HG02973 (cell line): ENCODE results near the gene PALLD.

ENCODE experiments used
- ATAC-seq: cut with Tn5 transposase; IDR thresholded peaks from one replicate; pipeline ENCODE4 v1.9.1; 2021; ENCODE audit warnings: moderate library complexity; ENCODE audit not compliant: unreplicated experiment

The PALLD gene

DNA sequence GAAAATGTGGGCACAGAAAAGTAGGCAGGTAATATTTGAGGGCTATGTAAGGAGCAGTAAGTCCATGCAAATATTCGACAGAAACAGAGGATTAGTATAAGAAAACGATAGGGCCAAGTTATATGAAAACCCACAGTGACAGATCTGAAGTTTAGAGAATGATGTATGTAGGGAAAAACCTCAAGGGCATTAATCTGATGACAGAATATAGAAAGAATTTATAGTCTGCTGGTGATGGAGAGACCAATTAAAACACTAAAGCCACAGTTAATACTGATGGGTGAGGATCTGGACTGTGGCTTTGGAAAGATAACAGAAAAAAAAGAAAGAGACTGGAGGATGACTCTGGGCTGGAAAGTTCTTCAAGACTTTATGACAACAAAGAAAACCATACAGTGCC is 169.7 kb downstream of the PALLD start:
- ATAC-seq, result no peak

DNA sequence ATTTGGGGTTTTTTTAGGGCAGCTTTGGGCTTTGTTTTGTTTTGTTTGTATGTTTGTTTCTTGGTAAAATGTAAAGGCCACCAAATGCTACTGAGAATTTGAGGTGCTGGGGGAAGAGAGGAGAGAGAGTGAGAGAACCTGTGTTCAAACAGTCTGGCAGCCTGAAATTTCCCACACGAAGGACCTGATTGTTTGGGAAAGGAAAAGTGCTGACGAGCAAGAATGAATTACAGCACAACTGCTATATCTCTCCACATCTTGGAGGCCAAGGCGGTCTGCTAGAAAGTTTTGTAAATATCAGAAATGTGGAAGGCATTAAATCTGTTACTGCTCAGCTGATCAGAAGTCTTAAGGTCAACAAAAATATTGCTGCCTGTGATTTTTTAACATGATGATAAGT is 170.5 kb downstream of the PALLD start:
- no peak for ATAC-seq

DNA sequence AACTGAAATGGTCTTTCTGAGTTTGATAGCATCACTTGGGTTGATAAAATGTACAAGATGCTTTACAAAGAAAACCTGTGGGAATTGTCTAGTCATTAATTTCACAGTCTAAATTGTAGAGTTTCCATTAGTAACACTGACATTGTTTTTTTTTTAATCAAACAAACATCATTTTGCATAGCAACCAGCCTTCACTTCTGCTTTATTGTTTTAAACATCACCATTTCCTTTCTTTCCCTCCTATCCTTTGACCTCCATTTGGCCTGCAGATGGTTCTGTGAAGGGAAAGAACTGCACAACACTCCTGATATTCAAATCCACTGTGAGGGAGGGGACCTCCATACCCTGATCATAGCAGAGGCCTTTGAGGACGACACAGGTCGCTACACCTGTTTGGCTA is 171.1 kb downstream of the PALLD start:
- ATAC-seq, result no peak

DNA sequence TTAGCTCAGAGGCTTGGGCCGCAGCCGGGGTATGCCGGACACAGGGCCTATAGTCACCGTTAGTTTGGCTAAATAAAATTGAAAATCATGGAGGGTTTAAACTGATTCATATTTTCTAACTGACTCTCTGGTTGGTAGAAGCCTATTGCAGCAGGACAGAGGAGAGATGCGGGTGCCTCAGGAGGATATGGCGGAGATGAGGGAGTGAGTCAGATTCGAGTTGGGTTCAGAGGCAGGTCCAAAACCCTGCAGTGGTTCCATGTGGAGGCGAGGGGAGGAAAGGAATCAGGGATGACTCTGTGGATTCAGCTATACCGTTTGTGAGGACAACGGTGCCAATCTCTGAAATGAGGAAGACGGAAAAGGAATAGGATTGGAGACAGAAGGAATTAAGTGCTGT is 176.6 kb downstream of the PALLD start:
- no peak for ATAC-seq

DNA sequence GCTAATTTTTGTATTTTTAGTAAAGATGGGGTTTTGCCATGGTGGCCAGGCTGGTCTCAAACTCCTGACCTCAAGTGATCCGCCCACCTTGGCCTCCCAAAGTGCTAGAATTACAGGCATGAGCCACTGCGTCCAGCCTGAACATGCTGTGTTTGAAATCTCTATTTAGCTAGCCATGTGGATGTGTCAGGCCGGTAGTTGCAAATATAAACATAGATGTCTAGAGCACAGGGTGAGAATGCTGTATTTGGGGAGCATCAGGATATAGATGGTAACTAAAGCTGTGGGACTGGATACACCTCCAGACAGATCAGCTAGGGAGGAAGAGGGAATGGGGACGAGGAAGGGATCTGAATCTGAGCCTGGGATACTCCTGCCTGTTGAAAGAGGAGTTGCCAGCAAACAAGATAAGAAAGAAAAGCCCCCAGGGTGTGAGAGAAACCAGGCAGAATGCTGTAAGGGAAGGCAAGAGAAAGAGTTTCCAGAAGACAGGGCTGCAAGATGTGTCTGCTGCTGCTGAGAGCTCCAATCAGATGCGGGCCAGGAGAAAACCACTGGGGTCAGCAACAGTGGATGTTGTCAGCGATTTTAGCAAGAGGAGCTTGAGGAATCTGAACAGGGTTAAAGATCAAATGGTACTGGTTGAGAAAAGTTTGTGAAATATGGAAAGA is 177.4 kb downstream of the PALLD start:
- no peak for ATAC-seq

DNA sequence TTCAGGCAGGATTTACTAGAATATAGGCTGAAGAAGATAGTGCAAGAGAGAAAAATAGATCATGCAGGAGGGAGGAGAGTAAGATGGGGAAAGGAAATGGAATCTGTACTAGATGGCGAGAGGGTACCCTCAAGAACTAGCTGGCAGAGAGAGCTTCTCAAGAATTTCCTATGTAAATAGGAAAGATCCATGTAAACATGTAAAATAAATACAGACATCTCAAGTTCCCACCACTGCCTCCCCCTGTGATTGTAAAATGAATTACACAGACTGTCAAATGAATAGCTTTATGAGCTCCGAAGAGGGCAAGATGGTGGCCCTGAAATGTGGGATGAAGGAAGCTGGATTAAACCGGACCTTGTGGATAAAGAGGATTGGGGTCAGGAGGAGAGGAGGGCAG is 178.0 kb downstream of the PALLD start:
- ATAC-seq, result no peak

DNA sequence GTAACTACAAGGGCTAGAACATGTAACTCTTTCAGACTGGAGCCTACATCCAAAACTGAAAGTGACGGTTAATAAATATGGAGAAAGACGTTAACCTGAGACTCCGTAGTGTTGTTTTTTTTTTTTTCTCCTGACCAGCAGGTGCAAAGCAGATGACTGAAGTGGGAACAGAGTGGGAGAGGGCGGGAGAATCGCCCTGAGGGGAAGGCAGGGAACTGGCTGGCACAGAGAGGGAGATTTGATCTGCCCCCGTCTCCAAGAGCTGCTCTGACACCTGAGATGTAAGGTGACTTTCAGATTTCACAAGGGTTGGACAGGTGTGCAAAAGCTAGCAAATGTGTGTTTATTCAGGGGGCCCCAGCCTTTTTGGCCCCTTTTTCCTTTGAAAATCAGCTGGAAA is 180.2 kb downstream of the PALLD start:
- ATAC-seq, result no peak

DNA sequence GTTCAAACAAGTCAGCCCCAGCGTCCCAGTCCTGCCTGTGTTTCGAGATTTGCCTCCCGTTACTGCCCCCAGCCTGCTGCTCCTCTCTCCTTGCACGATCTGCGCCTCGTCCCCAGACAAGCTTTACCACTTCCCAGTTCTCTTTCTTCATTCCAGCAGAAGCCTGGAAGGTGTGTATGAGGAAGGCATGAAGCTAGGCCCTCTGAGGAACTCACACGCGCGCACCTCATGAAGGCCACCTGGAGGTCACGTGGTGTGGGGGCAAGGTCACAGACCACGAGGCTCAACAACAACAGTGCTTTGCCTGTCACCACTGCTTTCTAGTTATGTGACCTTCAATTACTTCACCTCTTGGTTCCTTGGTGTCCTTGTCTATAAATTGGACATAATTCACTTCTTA is 181.0 kb downstream of the PALLD start:
- no peak for ATAC-seq

DNA sequence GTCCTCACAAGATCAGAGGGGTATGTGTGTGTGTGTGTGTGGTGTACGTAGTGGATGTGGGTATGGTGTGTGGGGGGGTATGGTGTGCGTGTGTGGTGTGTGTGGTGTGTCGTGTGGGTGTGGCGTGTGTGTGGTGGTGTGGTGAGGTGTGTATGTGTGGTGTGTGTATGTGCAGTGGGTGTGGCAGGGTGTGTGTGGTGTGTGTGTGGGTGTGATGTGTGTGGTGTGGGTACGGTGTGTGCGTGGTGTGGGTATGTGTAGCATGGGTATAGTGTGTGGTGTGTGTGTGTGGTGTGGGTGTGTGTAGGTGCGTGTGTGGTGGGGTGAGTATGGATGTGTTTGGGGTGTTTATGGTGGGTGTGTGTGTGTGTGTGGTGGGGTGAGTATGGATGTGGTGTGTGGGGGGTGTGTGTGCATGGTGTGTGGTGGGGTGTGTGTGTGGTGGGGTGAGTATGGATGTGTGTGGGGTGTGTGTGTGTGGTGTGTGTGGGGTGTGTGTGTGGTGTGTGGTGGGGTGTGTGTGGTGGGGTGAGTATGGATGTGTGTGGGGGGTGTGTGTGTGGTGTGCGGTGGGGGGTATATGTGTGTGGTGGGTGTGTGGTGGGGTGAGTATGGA is 182.0 kb downstream of the PALLD start:
- no peak for ATAC-seq

DNA sequence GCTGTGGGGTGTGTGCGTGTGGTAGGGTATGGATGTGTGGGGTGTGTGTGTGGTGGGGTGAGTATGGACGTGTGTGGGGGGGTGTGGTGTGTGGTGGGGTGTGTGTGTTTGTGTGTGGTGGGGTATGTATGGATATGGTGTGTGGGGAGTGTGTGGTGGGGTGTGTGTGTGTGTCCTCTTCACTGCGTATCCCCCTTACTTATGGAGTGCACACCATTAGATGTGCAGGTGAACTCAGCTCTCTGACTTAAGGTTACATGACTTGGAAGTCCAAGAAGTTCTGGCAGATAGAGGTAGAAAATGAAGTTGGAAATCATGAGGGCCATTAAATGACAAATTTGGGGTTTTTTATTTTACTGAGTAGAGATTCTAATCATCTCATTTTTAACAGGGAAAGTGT is 182.5 kb downstream of the PALLD start:
- no peak for ATAC-seq

DNA sequence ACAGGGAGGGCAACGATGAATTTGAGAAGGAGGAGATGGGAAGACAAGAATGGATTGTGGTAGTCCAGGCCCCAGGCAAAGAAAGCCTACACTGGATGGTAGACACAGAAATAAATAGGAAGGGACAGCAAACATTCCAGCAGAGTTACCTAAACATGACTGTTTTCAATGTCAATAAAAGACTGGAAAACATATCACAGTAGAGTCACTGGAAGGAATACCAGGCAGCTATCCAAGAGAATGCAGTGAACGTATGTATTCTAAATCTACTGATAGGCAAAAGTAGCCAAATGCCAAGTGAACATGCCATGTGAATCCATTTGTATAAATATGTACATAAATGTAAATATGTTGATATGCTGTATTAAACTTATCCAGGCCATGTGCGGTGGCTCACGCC is 183.0 kb downstream of the PALLD start:
- no peak for ATAC-seq

DNA sequence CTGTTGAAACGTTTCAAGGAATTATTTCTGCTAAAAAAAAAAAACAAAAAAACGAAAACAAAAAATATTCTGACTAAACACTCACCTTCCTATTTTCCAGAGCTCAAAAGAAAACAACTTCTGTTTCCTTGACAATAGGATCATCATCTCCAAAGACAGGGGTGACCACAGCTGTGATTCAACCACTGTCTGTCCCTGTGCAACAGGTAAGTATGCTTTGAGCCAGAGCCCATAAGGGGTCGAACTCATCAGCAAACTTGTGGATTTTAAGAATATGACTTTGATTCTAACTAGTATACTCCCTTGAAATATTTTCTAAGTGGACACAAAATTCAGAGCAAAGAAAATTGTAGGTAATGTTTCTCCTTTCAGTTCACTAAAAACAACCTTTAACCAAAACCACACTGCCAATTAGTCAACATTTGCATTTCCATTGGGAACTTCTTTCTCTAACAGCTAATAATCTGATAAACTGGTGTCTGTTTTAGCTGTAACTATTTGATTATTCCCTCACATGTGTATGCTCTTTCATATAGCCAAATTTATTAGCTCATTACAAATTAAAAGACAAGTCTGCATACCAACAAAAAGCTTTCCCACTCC is 186.1 kb downstream of the PALLD start:
- no peak for ATAC-seq

DNA sequence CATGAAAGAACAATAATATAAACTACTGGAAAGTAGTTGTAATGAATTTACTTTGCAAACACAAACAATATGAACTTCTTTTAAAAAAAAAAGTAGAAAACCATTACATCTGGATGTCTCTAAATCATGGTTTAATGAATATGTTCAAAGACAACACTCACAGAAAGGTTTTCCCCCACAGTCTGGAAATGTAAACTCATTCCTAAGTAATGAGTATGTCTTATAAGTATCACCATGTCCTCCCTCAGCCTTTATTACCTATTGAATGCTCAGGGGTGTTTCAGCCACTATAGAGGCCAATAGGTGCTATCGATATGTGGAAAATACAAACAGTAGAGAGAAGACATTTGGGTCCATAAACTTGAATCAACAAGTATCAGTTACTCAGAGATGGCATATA is 186.7 kb downstream of the PALLD start:
- ATAC-seq, result no peak

DNA sequence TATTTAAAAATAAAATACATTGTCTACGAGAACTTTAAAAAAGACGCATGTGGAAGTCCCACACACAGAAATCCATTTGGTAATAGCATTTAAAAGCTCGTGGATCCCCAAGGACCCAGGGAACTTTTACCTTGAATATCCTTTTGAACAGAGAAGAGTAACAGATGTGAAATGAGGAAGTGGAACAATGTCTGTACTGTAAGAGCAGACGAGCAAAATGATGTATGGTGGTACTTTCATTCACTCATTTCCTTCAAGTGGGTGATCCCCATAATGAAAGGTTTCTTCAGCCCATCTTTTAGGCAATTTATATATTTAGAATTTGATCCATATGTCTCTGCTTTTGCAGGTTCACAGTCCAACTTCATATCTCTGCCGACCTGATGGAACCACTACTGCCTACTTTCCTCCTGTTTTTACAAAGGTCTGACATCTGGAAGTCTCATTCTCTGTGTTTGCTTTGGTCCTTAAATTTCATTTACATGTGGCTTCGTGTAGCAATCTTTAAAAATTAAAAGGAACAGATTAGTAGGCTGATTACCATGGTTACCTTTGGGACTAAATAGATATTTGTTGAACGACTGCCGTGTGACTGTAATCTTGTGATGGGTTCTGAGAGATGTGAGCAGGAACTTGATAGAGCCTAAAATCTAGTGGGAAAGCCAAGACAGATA is 188.4 kb downstream of the PALLD start:
- ATAC-seq, result peak; percentile 96

DNA sequence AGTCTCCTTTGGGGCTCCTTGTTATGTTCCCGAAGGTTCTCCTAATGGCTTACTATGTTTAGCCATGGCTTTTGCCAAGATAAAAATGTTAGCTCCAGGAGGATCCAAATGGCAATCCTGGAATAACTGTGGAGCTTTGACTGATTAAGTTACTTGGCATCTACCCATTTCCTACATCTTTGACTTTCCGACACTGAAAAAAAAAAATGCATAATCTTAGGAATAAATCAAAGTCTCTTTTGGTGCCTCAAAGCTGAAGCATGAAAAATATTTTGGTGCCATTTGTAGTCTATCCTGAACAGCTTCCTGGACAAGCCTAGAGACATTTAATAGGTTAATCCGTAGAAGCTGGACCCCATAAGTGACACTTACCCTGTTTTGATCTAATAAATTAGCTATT is 191.7 kb downstream of the PALLD start:
- ATAC-seq, result no peak

DNA sequence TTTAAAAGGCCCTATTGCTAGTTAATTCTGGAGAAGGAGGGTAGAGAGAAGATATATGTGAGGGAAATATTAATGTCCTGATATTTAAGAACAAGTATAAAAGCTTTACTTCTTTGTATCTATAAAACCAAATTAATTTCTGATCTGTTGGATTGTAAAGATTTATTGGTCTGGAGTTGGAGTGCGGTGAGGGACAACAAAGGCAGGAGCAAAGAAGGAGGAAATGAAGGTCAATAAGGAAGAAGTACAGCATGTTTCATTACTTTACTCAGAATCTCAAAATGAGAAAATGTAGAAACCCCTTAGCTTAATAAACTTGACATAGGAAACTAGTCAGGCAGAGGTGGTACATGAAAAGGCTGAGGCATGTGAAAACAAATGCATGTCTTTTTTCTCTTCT is 192.9 kb downstream of the PALLD start:
- no peak for ATAC-seq

DNA sequence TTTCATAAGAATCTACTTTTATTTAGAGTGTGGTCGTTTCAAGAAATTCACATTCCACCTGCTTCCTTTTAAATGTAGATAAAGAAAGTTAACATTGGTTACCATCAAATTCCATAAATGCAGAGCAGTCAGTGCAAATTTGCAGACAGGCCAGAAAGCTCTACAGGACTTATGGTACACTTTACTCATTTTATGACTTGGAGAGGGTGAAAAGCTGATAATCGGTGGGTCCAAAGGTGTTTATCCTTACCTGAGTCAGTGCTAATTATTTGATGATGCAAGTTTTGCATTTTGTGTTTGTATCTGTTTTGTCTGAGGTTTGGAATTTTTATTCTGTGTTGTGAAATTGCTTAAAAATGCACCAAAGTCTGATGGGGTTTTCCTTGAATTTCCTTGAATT is 193.3 kb downstream of the PALLD start:
- no peak for ATAC-seq

DNA sequence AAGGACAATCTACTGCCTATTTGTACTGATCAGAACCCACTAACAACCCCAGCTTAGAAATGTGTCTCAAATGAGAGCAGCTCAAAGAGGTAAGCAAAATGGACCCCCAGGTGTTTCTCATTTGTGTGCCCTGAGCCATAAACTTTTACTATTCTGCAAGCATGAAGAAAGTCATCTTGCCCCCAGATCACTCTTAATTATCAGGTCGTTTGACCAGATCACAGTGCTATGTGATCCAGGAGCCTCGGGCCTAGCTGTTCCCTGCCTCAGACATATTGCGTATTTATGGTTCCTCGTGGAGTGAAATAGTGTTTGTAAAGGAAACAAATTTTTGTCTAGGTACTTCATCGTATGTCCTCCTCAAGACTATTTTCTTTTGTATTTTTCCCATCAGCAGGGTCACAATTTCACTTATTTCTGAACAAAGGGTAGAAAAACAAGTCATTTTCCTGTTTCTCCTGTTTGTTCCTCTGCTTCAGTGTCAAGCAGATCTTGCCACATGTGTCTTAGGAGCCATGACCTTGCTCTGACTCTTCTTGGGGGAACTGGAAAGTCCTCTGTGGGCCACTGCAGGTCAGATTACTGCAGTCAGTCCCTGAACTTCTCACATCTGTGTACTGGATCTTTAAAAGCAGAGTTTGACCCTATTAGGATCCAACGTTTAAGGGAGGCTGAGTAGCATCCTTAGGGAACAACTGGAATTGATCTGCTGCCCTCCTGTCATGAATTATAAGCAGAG is 194.9 kb downstream of the PALLD start:
- ATAC-seq, result no peak

DNA sequence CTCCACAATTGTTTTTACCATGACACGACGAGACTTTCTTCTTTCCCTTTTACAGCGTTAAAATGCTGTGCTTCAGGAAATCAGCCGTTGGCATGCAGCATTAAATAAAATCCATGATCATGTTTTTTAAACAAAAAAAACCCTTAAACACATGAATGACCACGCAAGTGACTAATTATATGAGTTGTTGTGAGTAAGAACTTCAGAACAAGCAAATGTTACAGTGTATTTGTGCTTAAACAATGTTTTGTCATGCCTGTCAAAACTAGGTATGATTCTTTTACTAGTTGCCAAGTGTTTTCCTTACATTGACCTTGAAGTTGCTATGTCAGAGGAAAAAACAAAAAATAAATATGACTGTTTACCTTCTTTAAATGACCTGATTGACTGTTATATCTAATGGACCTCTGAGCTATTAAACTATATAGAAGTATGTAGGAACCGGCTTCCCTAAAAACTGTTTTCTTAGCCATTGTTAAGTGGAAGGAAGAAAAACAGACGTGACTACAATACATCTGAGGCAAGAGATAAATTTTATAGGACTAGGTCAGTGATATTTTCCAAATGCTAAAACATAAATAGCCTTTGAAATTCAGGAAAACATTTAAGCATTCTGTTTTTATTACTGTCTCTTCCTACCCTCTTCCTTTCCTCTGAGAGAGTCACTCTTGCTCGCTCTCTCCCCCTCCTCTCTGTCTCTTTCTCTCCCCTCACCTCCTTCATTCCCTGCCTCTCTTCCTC is 197.1 kb downstream of the PALLD start:
- no peak for ATAC-seq

DNA sequence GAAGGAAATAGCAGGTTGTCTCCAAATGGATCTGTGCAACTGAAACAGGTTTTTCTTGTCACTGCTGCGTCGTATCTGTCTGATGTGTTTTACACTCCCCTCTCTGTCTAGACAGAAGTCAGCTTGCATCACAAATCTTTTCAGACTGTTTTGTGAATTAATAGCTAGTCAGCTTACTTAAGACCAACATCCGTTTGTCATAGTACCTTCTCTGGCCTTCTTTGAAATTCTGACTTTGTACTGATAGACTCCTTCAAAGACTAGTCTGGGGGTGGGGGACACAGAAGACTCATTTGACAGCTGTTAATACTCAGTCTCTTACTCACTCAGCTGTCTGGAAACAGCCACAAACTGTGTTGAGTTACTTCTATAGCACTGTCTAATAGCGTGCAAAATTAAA is 197.8 kb downstream of the PALLD start:
- no peak for ATAC-seq

DNA sequence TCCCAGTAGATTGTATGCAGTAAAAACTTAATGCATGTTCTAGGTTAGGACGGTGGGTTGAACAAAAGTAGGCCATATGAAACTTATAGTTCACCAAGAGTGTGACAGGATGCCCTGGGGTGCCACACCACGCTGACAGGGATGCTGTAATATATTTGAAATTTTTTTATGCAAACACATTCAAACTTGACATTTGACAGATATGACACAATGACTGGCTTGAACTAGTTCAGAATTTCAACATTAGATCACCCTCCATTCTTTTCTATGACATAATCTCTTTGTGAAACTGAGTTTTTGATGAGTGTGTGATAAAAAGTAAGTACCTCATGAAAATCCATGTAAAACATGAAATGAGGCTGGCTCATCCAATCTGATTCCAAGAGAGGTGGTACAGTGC is 198.4 kb downstream of the PALLD start:
- no peak for ATAC-seq
